ENCODE results near the gene SPOCK1. TPM values are rescaled to one million over a fixed set of nuclear protein-coding genes. Genes with fewer than 3 reads are reported as not detected.

Gene SPOCK1
- polyA plus RNA-seq, 3 donors: 1.8 to 5.7 (median 2.1) TPM

GRCh38 chr5:137412136-137412535 is 87.0 kb downstream of the SPOCK1 start:
- Histone ChIP-seq H3K4me1 (ENCODE audit: control insufficient read depth in 1 of 2, insufficient read depth in 2 of 2, low read length in 2 of 2) (no peaks in the 10 kb centered on the region), H3K36me3 (replicated peaks in 1 of 2; ENCODE audit: control insufficient read depth in 1 of 2, insufficient read depth in 2 of 2, low read length in 2 of 2) (no peaks in the 10 kb centered on the region), H3K4me2 (replicated peaks; ENCODE audit: extremely low read depth, low read length, poor library complexity, severe bottlenecking) (no peak overlapping the region), H3K79me2 (ENCODE audit: insufficient read depth, low read length) (no peaks in the 10 kb centered on the region), H3K27me3 (ENCODE audit: control insufficient read depth in 2 of 2, insufficient read depth in 2 of 2, low read length in 2 of 2) (no peaks in the 10 kb centered on the region), H3K9me3 (replicated peaks in 1 of 2; ENCODE audit: control insufficient read depth in 1 of 2, insufficient read depth in 1 of 2, low read length in 2 of 2) (peaks cover 0 to 4% of the 10 kb centered on the region in 2 donors), H2AFZ (ENCODE audit: insufficient read depth, low read depth, low read length, poor library complexity, severe bottlenecking) (no peak overlapping the region), H3K9ac (ENCODE audit: insufficient read depth, low read length, poor library complexity, severe bottlenecking) (no peak overlapping the region), H3K27ac (ENCODE audit: low read depth in 1 of 2, low read length in 2 of 2) (no peak overlapping the region), H3K4me3 (replicated peaks in 1 of 3; ENCODE audit: low read depth in 2 of 3, low read length in 3 of 3) (no peak overlapping the region), H4K20me1 (ENCODE audit: insufficient read depth, low read length) (no peaks in the 10 kb centered on the region)
- Mint-ChIP-seq H3K27ac (no peak overlapping the region), H3K9me3 (peaks cover 0 to 8% (median 6%) of the 10 kb centered on the region in 7 donors), H3K27me3 (ENCODE audit: low read depth in 3 of 3) (peaks cover 0 to 2% (median 0%) of the 10 kb centered on the region in 3 donors), H3K4me3 (no peak overlapping the region), H3K36me3 (no peaks in the 10 kb centered on the region), H3K4me1 (no peaks in the 10 kb centered on the region)
- no peak for TF ChIP-seq CTCF (IDR thresholded peaks at IDR 0.05)
- WGBS (ENCODE audit: insufficient coverage): 100% methylated on average over 1 of the region's 1 CpG
- intact Hi-C loops (cut with micrococcal nuclease): no loop called here
- no peak for DNase-seq

- TF ChIP-seq CTCF (IDR thresholded peaks at IDR 0.05): no peak
- H3K4me2 ChIP-seq (replicated peaks; ENCODE audit: extremely low read depth, low read length, poor library complexity, severe bottlenecking): no peak overlapping the region
- no peaks in the 10 kb centered on the region for H3K4me1 Mint-ChIP-seq
- H3K27me3 ChIP-seq (ENCODE audit: control insufficient read depth in 2 of 2, insufficient read depth in 2 of 2, low read length in 2 of 2): no peaks in the 10 kb centered on the region
- H3K27ac Mint-ChIP-seq: no peak overlapping the region
- H3K4me1 ChIP-seq (ENCODE audit: control insufficient read depth in 1 of 2, insufficient read depth in 2 of 2, low read length in 2 of 2): no peaks in the 10 kb centered on the region
- H3K79me2 ChIP-seq (ENCODE audit: insufficient read depth, low read length): no peaks in the 10 kb centered on the region
- H3K9ac ChIP-seq (ENCODE audit: insufficient read depth, low read length, poor library complexity, severe bottlenecking): no peak overlapping the region
- no peaks in the 10 kb centered on the region for H3K9me3 ChIP-seq (replicated peaks in 1 of 2; ENCODE audit: control insufficient read depth in 1 of 2, insufficient read depth in 1 of 2, low read length in 2 of 2)
- 100% methylated on average over 4 of the region's 4 CpGs for WGBS (ENCODE audit: insufficient coverage)
- H2AFZ ChIP-seq (ENCODE audit: insufficient read depth, low read depth, low read length, poor library complexity, severe bottlenecking): no peak overlapping the region
- H3K27me3 Mint-ChIP-seq (ENCODE audit: low read depth in 3 of 3): peaks cover 0 to 4% (median 0%) of the 10 kb centered on the region in 3 donors
- intact Hi-C loops (cut with micrococcal nuclease): no loop called here
- H3K36me3 Mint-ChIP-seq: no peaks in the 10 kb centered on the region
- H4K20me1 ChIP-seq (ENCODE audit: insufficient read depth, low read length): no peaks in the 10 kb centered on the region
- no peak for DNase-seq
- peaks cover 0 to 8% (median 0%) of the 10 kb centered on the region in 7 donors for H3K9me3 Mint-ChIP-seq
- H3K27ac ChIP-seq (ENCODE audit: low read depth in 1 of 2, low read length in 2 of 2): no peak overlapping the region
- H3K4me3 Mint-ChIP-seq: no peak overlapping the region
- no peak overlapping the region for H3K4me3 ChIP-seq (replicated peaks in 1 of 3; ENCODE audit: low read depth in 2 of 3, low read length in 3 of 3)
- H3K36me3 ChIP-seq (replicated peaks in 1 of 2; ENCODE audit: control insufficient read depth in 1 of 2, insufficient read depth in 2 of 2, low read length in 2 of 2): no peaks in the 10 kb centered on the region
These were observed 88.7 kb downstream of the SPOCK1 start for GRCh38 chr5:137410234-137411010.
